OCI-LY3 (cell line): Measurements from ENCODE around the gene IL17REL.

Source experiments
- H2AFZ ChIP-seq: fragments of 200-600, 300-600 bp; shearing (Covaris generic); 2 replicates; pipeline ENCODE4 v1.6.0; 2014; ENCODE audit warnings: antibody characterized with exemption, low read depth, low read length
- H3K27ac ChIP-seq: fragments of 200-600, 300-600 bp; sonication (generic); 2 replicates; pipeline ENCODE4 v1.5.1; 2014; ENCODE audit warnings: mild to moderate bottlenecking, low read length, moderate library complexity, mixed read lengths
- H3K27me3 ChIP-seq: fragments of 200-600, 300-600 bp; sonication (generic); 2 replicates; pipeline ENCODE4 v1.6.1; 2014; ENCODE audit warnings: low read depth, low read length, mixed read lengths
- H3K36me3 ChIP-seq: fragments of 200-600, 300-600 bp; sonication (generic); replicated peaks from 2 replicates; pipeline ENCODE3; 2014; ENCODE audit warnings: low read depth, low read length, mixed read lengths
- H3K4me1 ChIP-seq: fragments of 300-600, 200-600 bp; sonication (generic); 2 replicates; pipeline ENCODE4 v1.6.1; 2014; ENCODE audit warnings: low read length, mixed read lengths
- H3K4me2 ChIP-seq: fragments of 200-600, 300-600 bp; sonication (generic); 2 replicates; pipeline ENCODE4 v1.6.1; 2014; ENCODE audit warnings: low read length, mixed read lengths
- H3K4me3 ChIP-seq: fragments of 300-600, 200-600 bp; sonication (generic); 2 replicates; pipeline ENCODE4 v1.5.1; 2014; ENCODE audit warnings: antibody characterized with exemption, mild to moderate bottlenecking, low read length, moderate library complexity
- H3K79me2 ChIP-seq: fragments of 300-600, 200-600 bp; shearing (Covaris generic); 2 replicates; pipeline ENCODE4 v1.6.1; 2014; ENCODE audit warnings: mild to moderate bottlenecking, low read length, mixed read lengths
- H3K9ac ChIP-seq: fragments of 300-600, 200-600 bp; shearing (Covaris generic); 2 replicates; pipeline ENCODE4 v1.6.0; 2014; ENCODE audit warnings: mild to moderate bottlenecking, low read length, moderate library complexity
- H3K9me3 ChIP-seq: fragments of 200-600, 300-600 bp; shearing (Covaris generic); 2 replicates; pipeline ENCODE4 v1.6.1; 2014; ENCODE audit warnings: low read length, mixed read lengths; ENCODE audit not compliant: insufficient read depth
- H4K20me1 ChIP-seq: fragments of 200-600, 300-600 bp; sonication (generic); 2 replicates; pipeline ENCODE4 v1.6.1; 2016; ENCODE audit warnings: low read length, mixed read lengths; ENCODE audit not compliant: insufficient read depth
- EZH2phosphoT487 ChIP-seq: fragments of 200-600 bp; shearing (Covaris generic); IDR thresholded peaks from 2 replicates; pipeline ENCODE4 v1.6.1; 2018; ENCODE audit warnings: antibody characterized with exemption, mixed run types, low read depth
- TF ChIP-seq, protein P1 (sequence below): fragments of 200-600, 300-600 bp; sonication (generic); IDR thresholded peaks from 2 replicates; pipeline ENCODE4 v1.5.1; 2014; ENCODE audit warnings: antibody characterized with exemption, low read length, low read depth

IL17REL gene

DNA sequence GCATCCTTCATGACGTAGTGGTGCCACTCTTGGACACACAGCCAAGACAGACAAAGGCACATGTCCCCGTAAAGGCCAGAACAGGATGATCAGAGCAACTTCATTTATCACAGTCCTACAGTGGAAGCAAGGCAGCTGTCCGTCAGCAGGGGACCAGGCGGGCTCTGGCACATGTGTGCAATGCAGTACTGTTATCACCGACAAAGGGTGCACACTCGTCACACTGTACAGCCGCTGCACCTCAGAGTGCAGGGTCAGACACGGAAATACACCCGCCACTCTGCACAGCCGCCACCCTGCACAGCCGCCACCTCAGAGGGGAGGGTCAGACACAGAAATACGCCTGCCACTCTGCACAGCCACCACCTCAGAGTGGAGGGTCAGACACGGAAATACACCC lies 13.4 kb upstream of the IL17REL start:
- no peak for TF ChIP-seq EZH2phosphoT487
- TF ChIP-seq, protein P1, sequence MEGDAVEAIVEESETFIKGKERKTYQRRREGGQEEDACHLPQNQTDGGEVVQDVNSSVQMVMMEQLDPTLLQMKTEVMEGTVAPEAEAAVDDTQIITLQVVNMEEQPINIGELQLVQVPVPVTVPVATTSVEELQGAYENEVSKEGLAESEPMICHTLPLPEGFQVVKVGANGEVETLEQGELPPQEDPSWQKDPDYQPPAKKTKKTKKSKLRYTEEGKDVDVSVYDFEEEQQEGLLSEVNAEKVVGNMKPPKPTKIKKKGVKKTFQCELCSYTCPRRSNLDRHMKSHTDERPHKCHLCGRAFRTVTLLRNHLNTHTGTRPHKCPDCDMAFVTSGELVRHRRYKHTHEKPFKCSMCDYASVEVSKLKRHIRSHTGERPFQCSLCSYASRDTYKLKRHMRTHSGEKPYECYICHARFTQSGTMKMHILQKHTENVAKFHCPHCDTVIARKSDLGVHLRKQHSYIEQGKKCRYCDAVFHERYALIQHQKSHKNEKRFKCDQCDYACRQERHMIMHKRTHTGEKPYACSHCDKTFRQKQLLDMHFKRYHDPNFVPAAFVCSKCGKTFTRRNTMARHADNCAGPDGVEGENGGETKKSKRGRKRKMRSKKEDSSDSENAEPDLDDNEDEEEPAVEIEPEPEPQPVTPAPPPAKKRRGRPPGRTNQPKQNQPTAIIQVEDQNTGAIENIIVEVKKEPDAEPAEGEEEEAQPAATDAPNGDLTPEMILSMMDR: no peak
- H3K27ac ChIP-seq: no peak overlapping the region
- H3K4me2 ChIP-seq: no peak overlapping the region
- H3K27me3 ChIP-seq: no peaks in the 10 kb centered on the region
- H3K9me3 ChIP-seq: no peaks in the 10 kb centered on the region
- H3K36me3 ChIP-seq: no peaks in the 10 kb centered on the region
- no peaks in the 10 kb centered on the region; the same call in 1 of the 2 replicates for H3K4me1 ChIP-seq
- no peak overlapping the region for H3K4me3 ChIP-seq
- no peaks in the 10 kb centered on the region for H3K79me2 ChIP-seq
- H4K20me1 ChIP-seq: no peaks in the 10 kb centered on the region
- no peak overlapping the region for H3K9ac ChIP-seq
- no peak overlapping the region for H2AFZ ChIP-seq

DNA sequence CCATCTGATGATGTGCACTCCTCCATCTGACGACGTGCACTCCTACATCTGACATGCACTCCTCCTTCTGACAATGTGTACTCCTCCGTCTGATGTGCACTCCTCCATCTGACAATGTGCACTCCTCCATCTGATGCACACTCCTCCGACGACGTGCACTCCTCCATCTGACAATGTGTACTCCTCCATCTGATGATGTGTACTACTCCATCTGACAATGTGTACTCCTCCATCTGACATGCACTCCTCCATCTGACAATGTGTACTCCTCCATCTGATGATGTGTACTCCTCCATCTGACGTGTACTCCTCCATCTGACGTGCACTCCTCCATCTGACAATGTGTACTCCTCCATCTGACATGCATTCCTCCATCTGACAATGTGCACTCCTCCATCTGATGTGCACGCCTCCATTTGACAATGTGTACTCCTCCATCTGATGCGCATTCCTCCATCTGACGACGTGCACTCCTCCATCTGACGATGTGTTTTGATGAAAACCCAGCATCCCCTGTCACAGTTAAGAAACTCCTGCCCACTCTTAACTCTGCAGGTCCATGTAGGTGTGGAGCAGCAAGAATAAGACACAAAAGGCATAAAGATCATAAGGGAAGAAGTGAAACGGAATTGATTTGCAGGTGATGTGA lies 9.7 kb upstream of the IL17REL start:
- H3K4me2 ChIP-seq: no peak overlapping the region
- no peak overlapping the region for H3K27ac ChIP-seq
- H3K27me3 ChIP-seq: no peaks in the 10 kb centered on the region
- peaks cover 5% of the 10 kb centered on the region for H3K4me1 ChIP-seq
- no peaks in the 10 kb centered on the region for H3K36me3 ChIP-seq
- TF ChIP-seq EZH2phosphoT487: no peak
- TF ChIP-seq, protein P1: no peak
- H3K9ac ChIP-seq: no peak overlapping the region
- no peaks in the 10 kb centered on the region for H4K20me1 ChIP-seq
- no peaks in the 10 kb centered on the region for H3K9me3 ChIP-seq
- no peak overlapping the region for H3K4me3 ChIP-seq
- no peaks in the 10 kb centered on the region for H3K79me2 ChIP-seq
- no peak overlapping the region for H2AFZ ChIP-seq

DNA sequence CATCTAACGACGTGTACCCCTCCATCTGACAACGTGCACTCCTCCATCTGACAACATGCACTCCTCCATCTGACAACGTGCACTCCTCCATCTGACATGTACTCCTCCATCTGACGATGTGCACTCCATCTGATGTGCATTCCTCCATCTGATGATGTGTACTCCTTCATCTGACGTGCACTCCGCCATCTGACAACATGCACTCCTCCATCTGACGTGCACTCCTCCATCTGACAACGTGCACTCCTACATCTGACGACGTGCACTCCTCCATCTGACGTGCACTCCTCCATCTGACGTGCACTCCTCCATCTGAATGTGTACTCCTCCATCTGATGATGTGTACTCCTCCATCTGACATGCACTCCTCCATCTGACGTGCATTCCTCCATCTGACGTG lies 8.0 kb upstream of the IL17REL start:
- no peaks in the 10 kb centered on the region for H3K9me3 ChIP-seq
- no peak overlapping the region for H3K27ac ChIP-seq
- no peak overlapping the region for H3K9ac ChIP-seq
- no peaks in the 10 kb centered on the region for H3K79me2 ChIP-seq
- no peak overlapping the region for H2AFZ ChIP-seq
- no peak overlapping the region for H3K4me3 ChIP-seq
- no peak overlapping the region for H3K4me2 ChIP-seq
- H3K36me3 ChIP-seq: no peaks in the 10 kb centered on the region
- H3K27me3 ChIP-seq: no peaks in the 10 kb centered on the region
- no peaks in the 10 kb centered on the region for H4K20me1 ChIP-seq
- H3K4me1 ChIP-seq: peaks cover 22% of the 10 kb centered on the region
- TF ChIP-seq EZH2phosphoT487: no peak
- TF ChIP-seq, protein P1: no peak

DNA sequence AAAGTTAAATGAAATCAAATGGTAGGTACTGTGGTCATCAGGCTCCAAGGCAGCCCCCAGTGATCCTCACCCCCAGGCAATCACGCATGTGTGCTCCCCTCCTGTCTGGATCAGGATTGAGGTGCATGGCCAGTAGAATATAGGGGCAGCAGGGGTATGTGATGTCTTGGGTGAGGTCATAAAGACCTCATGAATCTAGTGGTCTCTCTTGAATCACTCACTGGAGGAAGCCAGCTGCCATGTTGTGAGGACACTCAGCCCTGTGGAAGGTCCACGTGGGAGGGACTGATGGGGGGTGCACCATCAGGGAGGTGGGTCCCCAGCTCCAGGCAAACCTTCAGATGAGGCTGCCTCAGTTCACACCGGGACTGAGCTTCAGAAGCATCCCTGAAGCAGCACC lies 6.8 kb upstream of the IL17REL start:
- Histone ChIP-seq H3K79me2 (no peaks in the 10 kb centered on the region), H3K4me2 (no peak overlapping the region), H3K9ac (no peak overlapping the region), H3K27ac (no peak overlapping the region), H3K9me3 (no peaks in the 10 kb centered on the region), H3K36me3 (no peaks in the 10 kb centered on the region), H3K27me3 (no peaks in the 10 kb centered on the region), H2AFZ (no peak overlapping the region), H4K20me1 (no peaks in the 10 kb centered on the region), H3K4me3 (no peak overlapping the region), H3K4me1 (peaks cover 23% of the 10 kb centered on the region)
- TF ChIP-seq, protein P1: no peak
- no peak for TF ChIP-seq EZH2phosphoT487
